ENCODE measurements around the gene PAXIP1.

PAXIP1 gene

DNA sequence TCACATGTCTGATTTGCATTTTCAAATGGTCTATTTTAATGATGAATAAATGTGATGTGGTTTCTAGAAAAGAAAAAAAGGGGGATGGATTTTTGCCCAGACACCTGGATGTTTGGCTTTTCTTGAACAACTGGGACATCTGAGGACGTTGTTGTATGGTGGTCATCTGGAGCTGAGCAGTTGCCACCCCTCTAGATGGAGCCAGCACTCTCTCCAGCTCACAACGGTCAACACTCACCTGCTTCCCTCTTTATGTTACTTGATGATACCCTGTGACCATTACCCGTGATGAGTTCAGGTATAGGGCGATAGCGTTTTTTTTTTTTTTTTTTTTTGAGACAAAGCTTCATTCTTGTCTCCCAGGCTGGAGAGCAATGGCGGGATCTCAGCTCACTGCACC is 30.1 kb upstream of the PAXIP1 start:
- TF ChIP-seq, protein P1, sequence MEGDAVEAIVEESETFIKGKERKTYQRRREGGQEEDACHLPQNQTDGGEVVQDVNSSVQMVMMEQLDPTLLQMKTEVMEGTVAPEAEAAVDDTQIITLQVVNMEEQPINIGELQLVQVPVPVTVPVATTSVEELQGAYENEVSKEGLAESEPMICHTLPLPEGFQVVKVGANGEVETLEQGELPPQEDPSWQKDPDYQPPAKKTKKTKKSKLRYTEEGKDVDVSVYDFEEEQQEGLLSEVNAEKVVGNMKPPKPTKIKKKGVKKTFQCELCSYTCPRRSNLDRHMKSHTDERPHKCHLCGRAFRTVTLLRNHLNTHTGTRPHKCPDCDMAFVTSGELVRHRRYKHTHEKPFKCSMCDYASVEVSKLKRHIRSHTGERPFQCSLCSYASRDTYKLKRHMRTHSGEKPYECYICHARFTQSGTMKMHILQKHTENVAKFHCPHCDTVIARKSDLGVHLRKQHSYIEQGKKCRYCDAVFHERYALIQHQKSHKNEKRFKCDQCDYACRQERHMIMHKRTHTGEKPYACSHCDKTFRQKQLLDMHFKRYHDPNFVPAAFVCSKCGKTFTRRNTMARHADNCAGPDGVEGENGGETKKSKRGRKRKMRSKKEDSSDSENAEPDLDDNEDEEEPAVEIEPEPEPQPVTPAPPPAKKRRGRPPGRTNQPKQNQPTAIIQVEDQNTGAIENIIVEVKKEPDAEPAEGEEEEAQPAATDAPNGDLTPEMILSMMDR (IDR thresholded peaks at IDR 0.05; ENCODE audit: extremely low read depth, insufficient read depth, missing control alignments): peak; percentile 4
- in situ Hi-C loops (cut with MboI; ENCODE audit: low pct_unique_long_range_greater_than_20kb, low sequenced_read_pairs, unreplicated experiment): no loop called here
- DNase-seq (ENCODE audit: low spot score): no peak

DNA sequence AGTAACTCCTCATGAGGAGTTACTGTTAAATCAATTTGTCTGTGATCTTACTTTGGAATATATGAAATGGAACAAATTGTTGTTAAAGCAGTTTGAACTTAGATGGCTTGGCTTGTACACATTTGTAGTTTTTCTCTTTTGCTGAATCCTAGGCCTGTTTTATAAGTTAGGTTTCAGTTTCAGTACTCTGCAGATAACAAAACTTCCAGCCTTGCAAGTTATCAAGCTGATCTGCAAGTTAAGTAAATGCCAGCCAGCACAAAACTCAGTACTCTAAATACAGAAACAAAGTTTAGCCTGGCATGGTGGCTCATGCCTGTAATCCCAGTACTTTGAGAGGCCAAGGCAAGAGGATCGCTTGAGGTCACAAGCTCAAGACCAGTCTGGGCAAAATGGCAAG is 25.0 kb upstream of the PAXIP1 start:
- DNase-seq (ENCODE audit: low spot score): no peak
- TF ChIP-seq, protein P1 (IDR thresholded peaks at IDR 0.05; ENCODE audit: extremely low read depth, insufficient read depth, missing control alignments): no peak
- in situ Hi-C loops (cut with MboI; ENCODE audit: low pct_unique_long_range_greater_than_20kb, low sequenced_read_pairs, unreplicated experiment): no loop called here

DNA sequence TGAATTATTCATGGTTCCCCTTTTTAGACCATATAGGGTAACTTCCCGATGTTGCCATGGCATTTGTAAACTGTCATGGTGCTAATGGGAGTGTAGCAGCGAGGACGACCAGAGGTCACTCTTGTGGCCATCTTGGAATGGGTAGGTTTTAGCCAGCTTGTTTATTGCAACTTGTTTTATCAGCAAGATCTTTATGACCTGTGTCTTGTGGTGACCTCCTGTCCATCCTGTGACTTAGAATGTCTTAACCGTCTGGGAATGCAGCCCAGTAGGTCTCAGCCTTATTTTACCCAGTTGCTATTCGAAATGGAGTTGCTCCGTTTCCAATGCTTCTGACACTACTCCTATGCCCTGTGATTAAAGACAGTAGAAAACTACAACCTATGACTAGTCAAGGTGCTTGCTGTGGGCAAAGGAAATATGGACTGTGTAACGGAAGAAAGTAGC is 18.8 kb upstream of the PAXIP1 start:
- DNase-seq (ENCODE audit: low spot score): no peak
- TF ChIP-seq, protein P1 (IDR thresholded peaks at IDR 0.05; ENCODE audit: extremely low read depth, insufficient read depth, missing control alignments): no peak
- in situ Hi-C loops (cut with MboI; ENCODE audit: low pct_unique_long_range_greater_than_20kb, low sequenced_read_pairs, unreplicated experiment): no loop called here

DNA sequence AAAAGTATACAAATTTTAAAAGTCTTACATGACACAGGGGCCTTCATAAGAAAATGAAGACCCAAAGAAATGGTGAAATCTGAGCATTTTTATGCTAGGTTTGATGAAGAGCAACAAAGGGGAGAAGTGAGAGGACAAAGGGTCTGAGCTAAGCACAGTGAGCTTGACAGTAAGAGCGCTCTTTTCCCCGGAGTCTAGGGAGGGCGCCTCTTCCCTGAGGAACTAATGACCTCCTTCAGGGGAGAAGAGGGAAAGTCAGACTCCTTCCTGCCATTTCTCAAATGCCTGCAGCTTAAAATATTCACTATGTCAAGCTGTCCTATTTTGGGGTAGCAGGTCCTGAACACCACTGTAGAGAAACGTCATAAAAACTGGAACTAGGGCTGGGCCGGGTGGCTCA is 18.1 kb upstream of the PAXIP1 start:
- no peak for DNase-seq (ENCODE audit: low spot score)
- in situ Hi-C loops (cut with MboI; ENCODE audit: low pct_unique_long_range_greater_than_20kb, low sequenced_read_pairs, unreplicated experiment): no loop called here
- TF ChIP-seq, protein P1 (IDR thresholded peaks at IDR 0.05; ENCODE audit: extremely low read depth, insufficient read depth, missing control alignments): no peak

DNA sequence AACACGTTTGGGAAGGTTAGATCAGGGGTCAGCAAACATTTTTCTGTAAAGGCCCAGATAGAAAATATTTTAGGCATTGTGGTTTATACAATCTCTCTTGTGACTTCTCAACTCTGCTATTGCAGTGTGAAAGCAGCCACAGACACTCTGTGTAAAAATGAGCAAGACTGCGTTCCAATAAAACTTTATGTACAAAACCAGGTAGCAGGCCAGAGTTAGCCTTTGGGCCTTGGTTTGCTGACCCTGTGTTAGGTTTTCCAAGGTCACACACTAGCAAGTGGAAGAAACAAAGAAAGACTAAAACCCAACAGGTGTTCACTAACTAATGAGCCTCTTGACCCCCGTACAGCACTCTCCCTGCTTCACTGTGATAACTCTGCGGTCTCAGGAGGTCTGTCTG is 14.9 kb upstream of the PAXIP1 start:
- no peak for DNase-seq (ENCODE audit: low spot score)
- TF ChIP-seq, protein P1 (IDR thresholded peaks at IDR 0.05; ENCODE audit: extremely low read depth, insufficient read depth, missing control alignments): no peak
- in situ Hi-C loops (cut with MboI; ENCODE audit: low pct_unique_long_range_greater_than_20kb, low sequenced_read_pairs, unreplicated experiment): no loop called here

DNA sequence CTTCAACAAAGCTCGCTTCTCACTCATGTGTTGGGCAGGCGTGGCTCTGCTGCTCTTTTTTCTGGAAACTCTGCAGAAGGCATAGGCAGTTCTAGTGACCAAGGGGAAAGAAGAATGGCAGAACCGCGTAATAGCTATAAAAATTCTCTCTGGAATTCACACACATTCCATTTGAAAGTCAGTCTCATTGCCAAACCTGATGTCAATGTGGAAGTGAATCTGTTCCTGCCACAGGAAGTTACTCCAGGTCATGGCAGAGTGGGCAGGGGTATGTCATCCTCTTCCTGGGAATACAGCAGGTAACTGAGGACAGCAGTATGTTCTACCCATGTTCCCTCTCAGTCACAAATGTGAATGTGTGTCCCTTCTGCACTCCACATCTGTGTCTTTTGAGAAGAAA is 8.2 kb upstream of the PAXIP1 start:
- no peak for DNase-seq (ENCODE audit: low spot score)
- in situ Hi-C loops (cut with MboI; ENCODE audit: low pct_unique_long_range_greater_than_20kb, low sequenced_read_pairs, unreplicated experiment): no loop called here
- TF ChIP-seq, protein P1 (IDR thresholded peaks at IDR 0.05; ENCODE audit: extremely low read depth, insufficient read depth, missing control alignments): no peak
